CD4-positive, alpha-beta T cell treated with Interleukin-1 beta for 1 hour (primary cell): Measurements from ENCODE around the gene MAPK1.
"Not testable (repeated sequence)": the region's sequence is repeated elsewhere in the genome, so short reads cannot be mapped to it uniquely, and the experiment has no call there.

Source experiments
- DNase-seq, 2 donors: peaks; one replicate each; pipeline ENCODE4 v3.0.0-alpha.2; 2020 to 2022

MAPK1 gene

DNA sequence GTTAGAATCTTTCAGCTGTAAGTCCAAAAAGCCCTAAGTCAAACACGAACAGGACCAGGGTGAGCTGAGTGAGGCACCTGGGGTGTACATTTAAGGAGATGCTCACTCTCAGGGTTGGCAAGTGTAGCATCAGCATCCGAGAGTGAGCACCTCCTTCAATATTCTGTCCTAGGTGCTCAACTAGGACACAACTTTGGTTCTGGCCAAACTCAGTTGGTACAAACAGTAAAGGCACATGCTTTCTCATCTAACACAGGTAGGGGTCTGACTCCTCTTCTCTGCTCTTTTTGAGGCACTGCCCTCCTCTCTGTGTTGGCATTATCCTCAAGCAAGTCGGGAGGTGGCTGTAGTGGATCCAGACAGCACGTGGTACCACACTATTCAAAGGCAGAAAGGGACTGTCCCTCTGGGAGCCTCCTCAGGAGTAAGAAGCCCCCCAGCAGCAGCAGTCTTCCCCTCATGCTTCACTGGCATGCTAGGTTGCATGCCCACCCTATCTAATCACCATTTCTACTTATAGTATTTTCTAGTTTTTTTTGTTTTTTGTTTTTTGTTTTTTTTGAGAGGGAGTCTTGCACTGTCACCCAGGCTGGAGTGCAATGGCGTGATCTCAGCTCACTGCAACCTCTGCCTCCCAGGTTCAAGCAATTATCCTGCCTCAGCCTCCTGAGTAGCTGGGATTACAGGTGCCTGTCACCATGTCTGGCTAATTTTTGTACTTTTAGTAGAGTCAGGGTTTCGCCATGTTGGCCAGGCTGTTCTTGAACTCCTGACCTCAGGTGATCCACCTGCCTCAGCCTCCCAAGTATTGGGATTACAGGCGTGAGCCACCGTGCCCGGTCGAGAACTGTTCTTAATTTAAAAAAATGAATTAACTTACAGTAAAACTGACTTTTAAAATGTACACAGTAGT lies 14.7 kb upstream of the MAPK1 start:
- DNase-seq = no peak

DNA sequence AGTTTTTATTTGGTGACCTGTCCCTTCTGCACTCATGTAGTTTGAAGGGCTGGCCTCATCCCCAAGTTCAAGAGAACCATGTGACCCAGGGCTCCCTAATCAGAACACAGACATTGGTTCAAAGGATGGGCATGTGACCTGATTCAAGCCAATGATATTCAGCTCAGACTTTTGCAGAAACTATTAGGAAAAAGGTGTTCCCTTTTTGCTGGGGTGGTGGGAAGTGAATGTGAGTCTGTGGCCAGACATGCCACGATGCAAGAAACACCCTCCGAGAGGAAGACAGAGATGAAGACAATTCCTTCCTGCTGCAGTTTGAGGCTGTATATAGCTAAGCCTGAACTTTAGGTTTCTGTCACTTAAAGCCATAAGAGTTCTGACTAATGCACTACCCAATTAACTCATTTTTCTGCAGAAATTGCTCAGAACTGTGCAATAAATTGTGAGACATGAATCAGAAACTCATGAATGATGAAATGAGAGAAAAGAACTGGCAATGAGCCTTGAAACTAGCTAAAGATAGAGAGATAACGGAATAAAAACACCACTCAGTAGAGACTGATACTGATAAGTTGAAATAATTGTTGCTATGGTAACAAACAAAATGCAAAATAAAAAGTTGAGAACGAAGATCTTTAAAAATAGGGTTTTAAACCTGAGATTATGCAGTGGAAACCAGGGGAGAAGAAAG lies 9.2 kb upstream of the MAPK1 start:
- peak in 1 of 2 donors; percentile 17 for DNase-seq

DNA sequence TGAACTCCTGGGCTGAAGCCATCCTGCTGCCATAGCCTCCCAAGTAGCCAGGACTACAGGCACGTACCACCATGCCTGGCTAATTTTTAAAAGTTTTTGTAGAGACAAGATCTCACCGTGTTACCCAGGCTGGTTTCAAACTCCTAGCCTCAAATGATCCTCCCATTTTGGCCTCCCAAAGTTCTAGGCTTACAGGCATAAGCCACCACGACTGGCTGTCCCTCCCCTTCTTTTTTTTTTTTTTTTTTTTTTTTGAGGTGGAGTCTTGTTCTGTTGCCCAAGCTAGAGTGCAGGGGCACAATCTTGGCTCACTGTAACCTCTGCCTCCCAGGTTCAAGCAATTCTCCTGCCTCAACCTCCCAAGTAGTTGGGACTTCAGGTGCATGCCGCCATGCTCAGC lies 7.5 kb upstream of the MAPK1 start:
- not testable (repeated sequence) for DNase-seq

DNA sequence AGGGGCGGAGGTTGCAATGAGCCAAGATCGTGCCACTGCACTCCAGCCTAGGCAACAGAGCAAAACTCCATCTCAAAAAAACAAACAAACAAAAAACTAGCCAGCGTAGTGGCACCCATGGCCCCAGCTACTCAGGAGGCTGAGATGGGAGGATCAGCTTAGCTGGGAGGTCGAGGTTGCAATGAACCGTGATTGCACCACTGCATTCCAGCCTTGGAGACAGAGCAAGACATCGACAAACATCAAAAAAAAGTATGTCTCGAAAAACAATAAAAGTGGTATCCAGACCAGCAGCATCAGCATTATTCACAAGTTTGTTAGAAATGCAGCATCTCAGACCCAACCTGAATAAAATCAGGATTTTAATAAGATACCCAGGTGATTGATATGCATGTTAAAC lies 6.2 kb upstream of the MAPK1 start:
- no peak for DNase-seq

DNA sequence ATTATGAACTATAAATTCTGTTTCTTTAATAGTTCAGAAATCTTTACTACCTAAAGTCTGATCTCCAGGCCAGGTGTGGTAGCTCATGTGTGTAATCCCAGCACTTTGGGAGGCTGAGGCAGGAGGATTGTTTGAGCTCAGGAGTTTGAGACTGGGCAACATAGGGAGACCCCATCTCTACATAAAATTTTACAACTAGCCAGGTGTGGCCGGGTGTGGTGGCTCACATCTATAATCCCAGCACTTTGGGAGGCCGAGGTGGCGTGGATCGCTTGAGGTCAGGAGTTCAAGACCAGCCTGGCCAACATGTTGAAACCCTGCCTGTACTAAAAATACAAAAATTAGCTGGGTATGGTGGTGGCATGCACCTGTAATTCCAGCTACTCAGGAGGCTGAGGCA lies 5.3 kb upstream of the MAPK1 start:
- not testable (repeated sequence) for DNase-seq

DNA sequence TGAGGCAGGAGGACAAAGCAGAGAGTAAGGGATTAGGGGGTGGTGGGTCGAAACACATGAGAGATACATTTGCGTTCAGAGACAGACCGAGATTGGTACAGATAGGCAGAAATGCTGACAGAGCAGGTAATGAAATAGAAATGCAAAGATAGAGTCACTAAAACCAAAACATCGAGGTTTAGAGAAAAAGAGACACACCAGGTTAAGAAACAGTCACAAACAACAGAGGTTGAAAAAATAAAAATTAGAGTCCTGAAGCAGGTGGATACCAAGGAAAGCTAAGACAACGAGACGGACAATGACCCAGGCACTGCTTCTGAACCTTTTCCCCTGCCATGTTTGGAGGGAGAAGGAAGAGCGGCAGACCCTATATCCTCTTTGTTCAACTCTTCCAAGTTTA lies 1.2 kb upstream of the MAPK1 start:
- no peak for DNase-seq

DNA sequence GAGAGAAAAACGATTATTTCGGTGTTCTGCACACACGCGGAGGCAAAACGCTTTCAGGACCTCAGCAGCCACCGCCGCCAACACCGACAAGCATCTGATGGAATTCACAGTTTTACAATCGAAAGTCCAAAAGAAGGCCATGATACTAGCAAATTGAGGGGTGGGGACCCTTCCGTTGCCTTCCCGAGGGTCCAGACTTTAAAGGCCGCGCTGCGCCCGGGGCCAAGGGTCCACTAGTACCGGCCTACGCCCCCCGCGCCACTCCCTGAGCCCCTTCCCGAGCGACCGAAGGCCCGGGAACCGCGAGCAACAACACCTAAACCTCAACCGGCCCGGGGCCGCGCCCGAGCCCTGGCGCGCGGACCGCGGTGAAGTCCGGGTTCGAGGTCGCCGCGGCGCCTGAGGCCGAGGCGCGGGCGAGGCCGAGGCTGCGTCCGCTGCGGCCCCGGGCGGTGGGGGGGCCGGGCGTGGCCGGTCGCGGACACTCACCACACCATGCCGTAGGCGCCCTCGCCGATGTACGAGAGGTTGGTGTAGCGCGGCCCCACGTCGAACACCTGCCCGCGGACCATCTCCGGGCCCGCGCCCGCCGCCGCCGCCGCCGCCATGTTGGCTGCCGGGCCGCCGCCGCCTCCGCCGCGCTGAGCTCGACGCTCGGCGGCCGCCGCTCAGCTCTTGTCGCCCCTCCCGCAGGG lies 465 bp downstream of the MAPK1 start:
- peak in 1 of 2 donors; percentile 8 for DNase-seq

DNA sequence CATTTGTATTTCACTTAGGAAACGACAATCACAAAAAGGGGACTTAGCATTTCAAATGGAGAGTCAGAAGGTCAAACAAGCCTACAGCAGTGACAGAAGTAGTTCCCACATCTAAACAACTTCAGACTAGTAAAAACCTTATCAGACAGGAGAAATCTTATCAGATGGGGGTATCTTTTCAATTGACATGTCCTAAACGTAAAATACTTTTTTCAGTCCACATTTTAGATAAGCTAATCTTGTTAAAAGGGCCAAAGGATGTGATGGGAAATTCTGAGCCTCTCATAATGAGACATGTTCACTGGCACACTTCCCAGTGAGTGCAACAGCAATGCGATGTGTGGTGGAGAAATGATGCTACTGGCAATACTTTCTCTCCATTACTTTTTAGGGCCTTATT lies 2.4 kb downstream of the MAPK1 start:
- no peak for DNase-seq

DNA sequence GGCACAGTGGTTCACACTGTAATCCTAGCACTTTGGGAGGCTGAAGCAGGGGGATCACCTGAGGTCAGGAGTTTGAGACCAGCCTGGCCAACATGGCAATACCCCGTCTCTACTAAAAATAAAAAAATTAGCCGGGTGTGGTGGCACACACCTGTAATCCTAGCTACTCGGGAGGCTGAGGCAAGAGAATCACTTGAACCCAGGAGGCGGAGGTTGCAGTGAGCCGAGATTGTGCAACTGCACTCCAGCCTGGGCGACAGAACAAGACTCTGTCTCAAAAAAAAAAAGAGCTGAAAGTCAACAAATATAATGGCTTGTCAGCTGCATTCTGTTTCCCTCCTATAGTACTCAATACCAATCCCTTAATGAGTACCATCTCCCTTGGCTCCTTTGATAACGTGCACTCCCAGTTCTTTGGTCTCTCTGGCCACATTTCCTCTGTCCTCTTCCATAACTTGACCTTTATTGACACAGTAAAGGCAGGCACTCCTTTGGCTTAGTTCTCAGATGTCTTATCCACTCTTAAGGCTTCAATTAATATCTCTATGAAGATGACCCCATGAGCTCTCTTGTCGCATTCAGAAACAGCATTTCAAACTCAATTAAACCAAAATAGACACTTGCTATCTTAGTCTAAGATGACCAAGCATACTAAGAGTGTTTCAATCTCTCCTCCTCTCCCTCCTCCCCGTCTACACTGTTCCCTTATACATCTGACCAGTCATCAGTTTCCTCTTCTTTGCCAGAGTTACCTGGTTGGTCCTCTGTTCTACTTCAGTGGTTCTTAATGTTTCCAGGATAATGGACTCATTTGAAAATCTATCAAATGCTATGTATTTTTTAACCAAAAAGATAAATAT lies 4.8 kb downstream of the MAPK1 start:
- no peak for DNase-seq

DNA sequence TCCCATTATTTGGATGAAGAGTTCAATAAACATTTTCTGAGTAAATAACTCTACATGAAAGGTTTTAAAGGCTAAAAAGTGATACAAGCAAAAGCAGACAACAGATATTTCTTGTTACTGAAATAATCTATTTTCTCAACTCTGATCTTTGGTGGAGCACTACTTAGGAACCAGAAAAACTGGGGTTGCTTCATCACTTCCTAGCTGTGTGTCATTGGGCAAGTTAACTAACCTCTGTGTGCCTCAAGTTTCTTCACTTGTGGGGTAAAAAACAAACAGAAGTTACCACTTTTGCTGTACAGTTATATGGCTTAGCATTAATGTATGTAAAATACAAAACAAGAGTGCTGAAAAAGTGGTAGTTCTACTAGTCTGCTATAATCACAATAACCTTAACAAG lies 5.6 kb downstream of the MAPK1 start:
- no peak for DNase-seq

DNA sequence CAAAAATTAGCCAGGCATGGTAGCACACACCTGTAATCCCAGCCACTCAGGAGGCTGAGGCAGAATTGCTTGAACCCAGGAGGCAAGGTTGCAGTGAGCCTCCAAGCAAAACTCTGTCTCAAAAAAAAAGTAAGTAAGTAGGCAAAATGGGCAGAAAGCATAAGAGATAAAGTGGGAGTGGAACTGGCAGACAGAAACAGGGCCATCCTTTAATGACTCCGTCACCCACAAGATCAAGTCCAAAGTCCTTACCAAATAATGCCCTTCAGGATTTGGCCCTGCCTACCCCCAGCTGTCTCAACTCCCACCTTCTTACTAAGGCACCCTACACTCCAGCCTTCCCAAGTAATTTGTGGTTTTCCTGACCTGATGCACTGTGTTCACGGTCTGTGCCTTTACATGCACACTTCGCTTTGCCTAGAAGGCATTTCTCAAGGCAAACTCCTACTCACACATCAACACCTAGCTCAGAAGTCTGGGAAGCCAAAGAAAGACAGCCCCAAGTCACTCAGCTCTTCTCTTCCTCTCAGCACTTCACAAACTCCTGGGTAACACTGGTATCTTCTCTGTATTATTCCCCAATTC lies 6.1 kb downstream of the MAPK1 start:
- no peak for DNase-seq

DNA sequence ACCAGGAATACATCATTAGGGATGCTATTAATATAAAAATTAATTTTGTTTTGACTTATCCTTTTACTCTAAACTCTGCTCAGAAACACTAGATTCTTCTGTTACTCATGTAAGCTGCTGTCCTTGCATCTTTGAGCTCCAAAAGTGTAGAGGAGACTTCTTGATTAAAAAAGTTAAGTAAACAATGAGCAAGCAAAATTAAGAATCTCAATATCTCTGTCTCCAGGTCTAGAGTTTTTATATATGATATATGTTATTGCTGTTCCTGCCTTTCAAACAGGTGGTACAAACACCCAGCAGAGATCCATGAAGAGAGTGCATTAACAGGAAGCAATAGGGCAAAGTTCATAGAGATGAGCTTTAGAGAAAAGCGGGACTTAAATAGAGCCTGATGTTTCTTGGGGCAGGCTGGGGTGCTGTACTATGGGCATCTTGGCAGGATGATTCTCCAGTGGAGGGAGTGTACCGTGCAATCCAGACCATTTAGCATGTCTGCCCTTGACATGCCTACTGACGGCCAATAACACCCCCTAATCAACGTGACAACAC lies 6.9 kb downstream of the MAPK1 start:
- no peak for DNase-seq

DNA sequence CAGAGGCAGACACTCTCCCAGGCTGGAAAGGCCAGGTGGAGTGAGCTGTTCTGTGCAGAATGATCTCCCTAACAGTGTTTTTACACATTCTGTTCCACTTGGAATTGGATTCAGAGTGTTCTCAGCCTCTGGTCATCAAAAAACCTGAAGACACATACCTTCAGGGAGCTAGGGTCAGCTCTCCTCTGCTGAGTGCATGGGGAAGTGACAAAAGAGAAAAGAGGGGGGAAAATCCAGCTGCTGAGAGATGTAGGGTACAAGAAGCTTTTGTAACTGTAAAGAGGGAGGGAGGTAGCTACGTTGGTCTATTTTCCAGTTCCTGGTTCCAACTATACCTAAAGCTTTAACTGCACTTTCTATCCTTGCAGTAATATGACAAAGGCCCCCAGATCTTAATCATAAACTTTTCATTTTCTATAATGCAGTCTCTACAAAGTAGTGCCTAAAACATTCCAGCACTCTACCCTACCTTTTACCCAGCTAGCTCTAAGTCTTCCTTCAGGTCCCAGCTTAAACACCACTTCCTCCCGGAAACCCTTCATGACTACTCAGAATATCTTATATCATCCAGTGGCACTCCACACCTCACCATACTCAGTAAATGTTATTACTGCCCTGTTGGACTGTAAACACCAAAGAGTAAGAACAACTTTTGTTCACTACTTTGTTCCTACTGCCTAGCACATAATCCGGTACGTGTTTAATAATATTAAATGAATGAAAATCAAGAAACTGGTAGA lies 9.2 kb downstream of the MAPK1 start:
- no peak for DNase-seq

DNA sequence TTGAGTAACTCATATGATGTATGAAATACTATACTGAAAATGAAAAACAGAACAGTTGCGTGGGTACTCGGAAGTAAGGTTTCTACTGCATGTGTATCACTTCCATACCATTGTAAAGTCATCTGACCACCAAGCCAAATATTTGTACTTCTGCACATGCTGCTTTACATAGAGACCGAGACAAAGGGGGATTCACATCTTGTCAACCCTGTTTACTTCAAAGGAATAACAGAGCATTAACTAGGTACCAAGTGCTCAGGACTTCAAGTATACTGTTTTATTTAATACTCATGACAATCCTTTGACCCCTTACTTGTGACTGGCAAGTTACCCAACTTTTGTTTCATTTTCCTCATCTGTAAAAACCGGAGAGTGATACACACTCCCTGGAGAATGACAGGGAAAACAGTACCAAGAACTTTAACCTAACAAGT lies 9.9 kb downstream of the MAPK1 start:
- no peak for DNase-seq

DNA sequence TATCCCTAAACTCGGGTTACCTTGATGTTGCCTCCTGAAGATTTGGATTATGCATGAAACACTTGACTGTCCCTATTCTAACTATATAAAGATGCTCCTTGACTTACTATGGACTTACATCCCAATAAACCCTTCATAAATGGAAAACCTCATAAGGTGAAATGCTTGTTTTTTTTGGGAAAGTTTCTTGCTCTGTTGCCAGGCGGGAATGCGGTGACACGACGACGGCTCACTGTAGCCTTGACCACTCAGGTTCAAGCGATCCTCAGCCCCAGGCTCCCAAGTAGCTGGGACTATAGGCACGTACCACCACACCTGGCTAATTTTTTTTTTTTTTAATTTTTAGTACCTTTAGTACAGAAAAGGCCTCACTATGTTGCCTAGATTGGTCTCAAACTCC lies 10.6 kb downstream of the MAPK1 start:
- no peak for DNase-seq

DNA sequence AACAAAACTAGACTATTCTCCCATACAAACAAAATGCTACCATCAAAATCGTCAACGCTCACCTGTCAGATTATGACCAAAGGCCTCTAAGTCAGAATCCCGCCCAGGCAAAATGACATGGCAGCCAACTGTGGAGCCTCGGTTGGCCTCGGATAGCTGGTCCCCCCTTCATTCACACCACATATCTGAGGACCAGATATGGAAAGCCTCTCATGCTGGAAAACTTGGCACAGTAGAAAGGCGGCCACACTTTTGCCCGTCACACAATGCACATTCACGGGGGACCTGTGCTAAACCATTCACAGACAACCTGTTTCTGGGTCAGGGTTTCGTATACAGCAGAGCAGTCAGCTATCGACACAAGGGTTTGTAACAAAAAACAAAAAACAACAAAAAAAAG lies 11.2 kb downstream of the MAPK1 start:
- no peak for DNase-seq

DNA sequence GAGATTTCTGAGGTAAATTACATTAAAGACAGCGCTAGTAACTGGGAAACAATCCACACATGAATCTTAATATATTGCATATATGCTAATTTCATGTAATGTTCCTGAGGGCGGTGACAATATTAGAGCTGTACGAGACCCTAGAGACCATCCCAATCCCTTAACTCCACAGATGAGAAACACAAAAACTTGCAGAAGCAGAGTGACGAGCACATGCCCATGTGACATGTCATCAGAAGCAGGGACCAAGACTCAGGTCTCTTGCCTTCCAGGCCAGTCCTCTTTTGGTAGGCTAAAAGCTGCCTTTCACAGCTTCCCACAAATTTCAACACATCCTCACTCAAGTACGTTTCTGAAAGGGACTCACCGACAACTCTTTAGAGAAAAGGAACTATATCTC lies 11.8 kb downstream of the MAPK1 start:
- DNase-seq = peak in 1 of 2 donors; percentile 10

DNA sequence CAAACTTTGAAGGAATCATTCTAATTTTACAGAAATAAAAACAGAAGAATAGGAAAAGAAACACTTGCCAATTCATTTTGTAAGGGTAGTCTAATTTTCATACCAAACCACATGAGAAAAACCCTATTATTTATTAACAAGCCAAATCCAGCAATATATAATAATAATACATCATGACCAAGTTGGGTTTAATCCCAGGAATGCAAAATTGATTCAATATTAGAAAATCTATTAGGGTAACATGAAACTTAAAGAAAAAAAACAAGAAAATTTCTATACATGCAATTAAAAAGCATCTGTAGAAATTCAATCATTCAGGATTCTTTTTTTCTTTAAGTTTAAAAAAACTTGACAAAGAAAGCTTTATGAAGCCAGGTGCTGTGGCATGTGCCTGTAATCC lies 16.8 kb downstream of the MAPK1 start:
- no peak for DNase-seq

DNA sequence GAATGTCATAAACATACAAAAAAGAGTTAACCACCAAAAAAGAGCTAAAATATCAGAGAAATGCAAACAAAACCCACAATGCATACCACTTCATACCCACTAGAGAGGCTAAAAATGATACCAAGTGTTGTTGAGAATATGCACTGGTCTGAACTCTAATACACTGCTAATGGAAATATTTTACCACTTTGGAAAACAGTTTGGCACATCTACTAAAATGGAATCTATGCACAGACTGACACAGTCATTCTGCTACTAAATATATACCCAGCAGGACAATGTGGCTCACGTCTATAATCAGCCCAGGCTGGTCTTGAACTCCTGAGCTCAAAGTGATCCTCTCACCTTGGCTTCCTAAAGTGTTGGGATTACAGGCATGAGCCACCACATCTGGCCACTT lies 18.0 kb downstream of the MAPK1 start:
- no peak for DNase-seq

DNA sequence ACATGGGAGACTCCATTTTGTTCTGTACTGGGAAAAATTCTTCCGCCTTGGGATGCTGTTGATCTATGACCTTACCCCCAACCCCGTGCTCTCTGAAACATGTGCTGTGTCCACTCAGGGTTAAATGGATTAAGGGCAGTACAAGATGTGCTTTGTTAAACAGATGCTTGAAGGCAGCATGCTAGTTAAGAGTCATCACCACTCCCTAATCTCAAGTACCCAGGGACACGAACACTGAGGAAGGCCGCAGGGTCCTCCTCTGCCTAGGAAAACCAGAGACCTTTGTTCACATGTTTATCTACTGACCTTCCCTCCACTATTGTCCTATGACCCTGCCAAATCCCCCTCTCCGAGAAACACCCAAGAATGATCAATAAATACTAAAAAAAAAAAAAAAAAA lies 19.4 kb downstream of the MAPK1 start:
- not testable (repeated sequence) for DNase-seq
